HG03135 (cell line): ENCODE results near the gene KCNAB1.

Experiments
- ATAC-seq: cut with Tn5 transposase; IDR thresholded peaks from one replicate; pipeline ENCODE4 v1.9.1; 2021; ENCODE audit warnings: mild to moderate bottlenecking, moderate library complexity; ENCODE audit not compliant: unreplicated experiment

KCNAB1 gene

GRCh38 chr3:156522673-156523072 is 402.3 kb downstream of the KCNAB1 start:
- ATAC-seq, result no peak

- ATAC-seq, result no peak
These were observed 405.4 kb downstream of the KCNAB1 start for GRCh38 chr3:156525808-156526207.

GRCh38 chr3:156527060-156527459 is 406.7 kb downstream of the KCNAB1 start:
- no peak for ATAC-seq

- ATAC-seq, result no peak
These were observed 410.6 kb downstream of the KCNAB1 start for GRCh38 chr3:156530980-156531379.

GRCh38 chr3:156532730-156533129 is 412.4 kb downstream of the KCNAB1 start:
- ATAC-seq, result no peak

- no peak for ATAC-seq
These were observed 412.8 kb downstream of the KCNAB1 start for GRCh38 chr3:156533205-156533604.

GRCh38 chr3:156535162-156535627 is 414.8 kb downstream of the KCNAB1 start:
- no peak for ATAC-seq

GRCh38 chr3:156535798-156536197 is 415.4 kb downstream of the KCNAB1 start:
- ATAC-seq, result no peak

GRCh38 chr3:156536524-156537316 is 416.3 kb downstream of the KCNAB1 start:
- no peak for ATAC-seq

GRCh38 chr3:156539051-156539450 is 418.7 kb downstream of the KCNAB1 start:
- ATAC-seq, result no peak

- ATAC-seq, result no peak
These were observed 419.4 kb downstream of the KCNAB1 start for GRCh38 chr3:156539802-156540201.

- ATAC-seq, result no peak
These were observed 422.0 kb downstream of the KCNAB1 start for GRCh38 chr3:156542101-156543042.

GRCh38 chr3:156543043-156543555 is 422.7 kb downstream of the KCNAB1 start:
- ATAC-seq, result no peak

- no peak for ATAC-seq
These were observed 427.3 kb downstream of the KCNAB1 start for GRCh38 chr3:156547637-156548036.

- no peak for ATAC-seq
These were observed 427.8 kb downstream of the KCNAB1 start for GRCh38 chr3:156548041-156548687.

- no peak for ATAC-seq
These were observed 428.5 kb downstream of the KCNAB1 start for GRCh38 chr3:156548902-156549301.

- ATAC-seq, result no peak
These were observed 430.9 kb downstream of the KCNAB1 start for GRCh38 chr3:156551261-156551660.

- no peak for ATAC-seq
These were observed 431.4 kb downstream of the KCNAB1 start for GRCh38 chr3:156551746-156552145.

- no peak for ATAC-seq
These were observed 432.6 kb downstream of the KCNAB1 start for GRCh38 chr3:156552973-156553372.

GRCh38 chr3:156553705-156554356 is 433.5 kb downstream of the KCNAB1 start:
- no peak for ATAC-seq

- no peak for ATAC-seq
These were observed 434.1 kb downstream of the KCNAB1 start for GRCh38 chr3:156554515-156554841.
